Ishikawa (cell line): ENCODE measurements around the gene SPACA6.

ENCODE experiments used
- CEBPB ChIP-seq: IDR thresholded peaks from 2 replicates; pipeline ENCODE4 v1.6.1; 2012
- CREB1 ChIP-seq: IDR thresholded peaks from 2 replicates; pipeline ENCODE4 v1.6.1; 2012; ENCODE audit warnings: low read depth
- EGR1 ChIP-seq: IDR thresholded peaks from 2 replicates; pipeline ENCODE4 v1.6.1; 2012
- EP300 ChIP-seq: IDR thresholded peaks from 2 replicates; pipeline ENCODE4 v1.6.1; 2012; ENCODE audit warnings: borderline replicate concordance
- FOXM1 ChIP-seq: IDR thresholded peaks from 2 replicates; pipeline ENCODE4 v1.6.1; 2012; ENCODE audit warnings: low read depth, borderline replicate concordance
- MAX ChIP-seq: IDR thresholded peaks from 2 replicates; pipeline ENCODE4 v1.6.1; 2012
- NFIC ChIP-seq: IDR thresholded peaks from 2 replicates; pipeline ENCODE4 v1.6.1; 2012
- RAD21 ChIP-seq: IDR thresholded peaks from 2 replicates; pipeline ENCODE4 v1.6.1; 2012; ENCODE audit warnings: low read depth
- REST ChIP-seq: IDR thresholded peaks from 2 replicates; pipeline ENCODE4 v1.6.1; 2012; ENCODE audit warnings: low read depth, mild to moderate bottlenecking
- TAF1 ChIP-seq: IDR thresholded peaks from 2 replicates; pipeline ENCODE4 v1.6.1; 2012; ENCODE audit warnings: low read depth, mild to moderate bottlenecking
- TEAD4 ChIP-seq: IDR thresholded peaks from 2 replicates; pipeline ENCODE4 v1.6.1; 2012
- USF1 ChIP-seq: IDR thresholded peaks from 2 replicates; pipeline ENCODE4 v1.6.1; 2012
- YY1 ChIP-seq: IDR thresholded peaks from 2 replicates; pipeline ENCODE4 v1.6.1; 2012; ENCODE audit warnings: low read depth
- ZBTB7A ChIP-seq: IDR thresholded peaks from 2 replicates; pipeline ENCODE4 v1.6.1; 2012; ENCODE audit warnings: low read depth

The SPACA6 gene

GRCh38 chr19:51652266-51652665 is 40.9 kb upstream of the SPACA6 start:
- TF ChIP-seq RAD21 (no peak), CREB1 (no peak), FOXM1 (no peak), CEBPB (no peak), EGR1 (no peak), EP300 (no peak), ZBTB7A (no peak), TAF1 (no peak), NFIC (no peak), REST (no peak), YY1 (no peak), USF1 (no peak), MAX (no peak)

- TF ChIP-seq REST: no peak
Observed at GRCh38 chr19:51653162-51653561, 40.0 kb upstream of the SPACA6 start.

GRCh38 chr19:51654783-51655182 is 38.3 kb upstream of the SPACA6 start:
- TF ChIP-seq YY1 (no peak), MAX (no peak), REST (no peak), TEAD4 (no peak), TAF1 (no peak)

- TF ChIP-seq MAX (no peak), RAD21 (peak; percentile 61)
Observed at GRCh38 chr19:51660975-51661600, 32.0 kb upstream of the SPACA6 start.

GRCh38 chr19:51663650-51664049 is 29.5 kb upstream of the SPACA6 start:
- no peak for TF ChIP-seq REST
- no peak for TF ChIP-seq CEBPB
- no peak for TF ChIP-seq EP300
- TF ChIP-seq TAF1: no peak
- no peak for TF ChIP-seq YY1
- no peak for TF ChIP-seq MAX
